ENCODE measurements around the gene DOCK4.

DOCK4 gene

GRCh38 chr7:111860248-111860647, 346.0 kb downstream of the DOCK4 start:
- DNase-seq (ENCODE audit: low read depth in 2 of 2), result no peak

- no peak for DNase-seq (ENCODE audit: low read depth in 2 of 2)
These were observed 347.9 kb downstream of the DOCK4 start for GRCh38 chr7:111858331-111858730.

- no peak for DNase-seq (ENCODE audit: low read depth in 2 of 2)
These were observed 350.4 kb downstream of the DOCK4 start for GRCh38 chr7:111855842-111856227.

GRCh38 chr7:111855161-111855841, 350.9 kb downstream of the DOCK4 start:
- no peak for DNase-seq (ENCODE audit: low read depth in 2 of 2)

- DNase-seq (ENCODE audit: low read depth in 2 of 2), result no peak
These were observed 352.8 kb downstream of the DOCK4 start for GRCh38 chr7:111853201-111853990.

GRCh38 chr7:111852081-111852480, 354.1 kb downstream of the DOCK4 start:
- no peak for DNase-seq (ENCODE audit: low read depth in 2 of 2)

DNA sequence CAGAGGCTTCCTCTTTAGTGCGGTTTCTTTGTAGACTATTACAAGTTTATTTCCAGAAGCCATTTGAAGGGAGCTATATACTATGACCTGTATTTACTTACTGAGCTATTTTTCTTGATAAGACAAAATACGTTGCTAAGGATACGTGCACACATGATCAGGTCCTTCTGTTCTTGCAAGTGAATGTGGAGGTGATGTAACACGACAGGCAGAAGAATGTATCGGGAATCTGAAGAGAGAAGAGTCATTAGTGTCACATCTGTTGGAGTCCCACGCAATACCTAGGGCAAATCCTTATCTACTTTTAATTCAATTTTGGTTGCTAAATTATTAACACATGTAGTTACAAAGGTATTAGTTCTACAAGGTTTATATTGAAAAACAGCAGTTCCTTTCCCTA, 359.3 kb downstream of the DOCK4 start:
- no peak for DNase-seq (ENCODE audit: low read depth in 2 of 2)

DNA sequence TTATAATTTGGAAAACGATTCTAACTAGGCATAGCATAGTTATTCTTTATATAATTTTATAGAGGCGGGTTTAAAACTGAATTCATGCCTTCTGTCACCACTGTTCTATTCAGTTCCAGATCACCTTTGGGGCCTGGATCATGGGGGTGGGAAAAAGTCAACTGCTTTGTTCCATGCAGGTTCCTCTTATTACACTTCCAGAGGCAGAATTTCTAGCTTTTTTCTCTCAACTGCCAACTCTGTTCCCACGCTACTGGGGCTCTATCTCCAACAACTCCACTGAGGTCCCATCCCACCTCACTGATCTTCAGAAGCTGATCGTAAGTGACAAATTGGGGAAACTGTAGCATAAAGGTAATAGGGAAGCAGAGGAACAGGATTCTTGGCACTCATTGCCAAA, 360.3 kb downstream of the DOCK4 start:
- no peak for DNase-seq (ENCODE audit: low read depth in 2 of 2)

GRCh38 chr7:111844904-111845671, 361.1 kb downstream of the DOCK4 start:
- DNase-seq (ENCODE audit: low read depth in 2 of 2), result no peak

GRCh38 chr7:111842491-111842890, 363.7 kb downstream of the DOCK4 start:
- no peak for DNase-seq (ENCODE audit: low read depth in 2 of 2)

- DNase-seq (ENCODE audit: low read depth in 2 of 2), result no peak
These were observed 364.5 kb downstream of the DOCK4 start for GRCh38 chr7:111841596-111842205.

GRCh38 chr7:111840528-111840927, 365.7 kb downstream of the DOCK4 start:
- DNase-seq (ENCODE audit: low read depth in 2 of 2), result no peak

DNA sequence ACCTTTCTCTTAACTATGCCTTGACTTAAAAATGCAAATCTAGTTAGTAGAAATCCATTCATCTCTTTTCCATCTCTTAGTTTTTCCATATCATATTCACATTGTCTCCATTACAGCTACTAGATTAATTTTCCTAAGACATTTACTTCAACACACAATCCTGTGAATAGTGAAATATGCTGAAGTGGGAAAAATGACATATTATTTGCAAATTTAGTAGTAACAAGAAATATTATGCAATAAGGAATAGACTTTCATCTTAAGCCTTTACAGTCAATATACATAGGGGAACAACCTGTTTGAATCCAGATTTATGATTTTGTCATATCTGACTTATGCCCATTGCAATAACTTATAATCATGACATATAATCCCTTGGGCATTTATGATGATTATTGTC, 366.9 kb downstream of the DOCK4 start:
- DNase-seq (ENCODE audit: low read depth in 2 of 2), result no peak

DNA sequence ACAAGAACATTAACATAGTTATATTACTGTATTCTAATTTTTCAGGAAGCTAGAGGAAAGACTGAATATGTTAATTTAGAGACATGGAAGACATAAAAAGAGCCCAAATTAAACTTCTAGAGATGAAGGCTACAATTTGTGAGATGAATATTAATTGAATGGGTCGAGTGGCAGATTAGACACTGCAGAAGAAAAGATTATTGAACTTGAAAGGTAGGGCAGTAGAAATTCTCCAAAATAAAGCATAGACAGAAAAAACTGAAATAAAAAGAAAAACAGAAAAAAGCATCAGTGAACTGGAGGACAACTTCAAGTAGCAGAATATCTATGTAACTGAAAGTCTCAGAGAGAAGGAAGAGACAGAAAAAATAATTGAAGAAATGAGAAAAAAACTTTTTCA, 369.6 kb downstream of the DOCK4 start:
- DNase-seq (ENCODE audit: low read depth in 2 of 2), result no peak

GRCh38 chr7:111835066-111835465, 371.1 kb downstream of the DOCK4 start:
- DNase-seq (ENCODE audit: low read depth in 2 of 2), result no peak

DNA sequence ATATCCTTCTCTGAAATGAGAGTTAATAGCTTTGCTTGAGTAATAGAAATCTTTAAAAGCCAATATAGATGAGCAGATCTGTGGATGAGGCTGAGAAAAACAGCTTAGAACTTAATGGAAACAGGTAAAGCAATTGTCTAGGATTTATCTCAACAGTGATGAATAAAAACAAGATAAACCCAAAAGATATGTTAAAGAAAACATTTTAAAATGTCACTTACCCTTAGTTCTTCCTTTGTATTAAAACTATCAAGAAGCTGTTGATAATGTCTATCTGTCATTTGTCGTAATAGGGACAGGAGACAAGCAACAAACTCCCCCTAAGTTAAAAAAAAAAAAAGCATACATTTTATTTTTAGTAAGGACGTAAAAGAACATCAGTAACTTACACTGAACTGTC, 371.8 kb downstream of the DOCK4 start:
- DNase-seq (ENCODE audit: low read depth in 2 of 2), result no peak

GRCh38 chr7:111833466-111833865, 372.7 kb downstream of the DOCK4 start:
- no peak for DNase-seq (ENCODE audit: low read depth in 2 of 2)

DNA sequence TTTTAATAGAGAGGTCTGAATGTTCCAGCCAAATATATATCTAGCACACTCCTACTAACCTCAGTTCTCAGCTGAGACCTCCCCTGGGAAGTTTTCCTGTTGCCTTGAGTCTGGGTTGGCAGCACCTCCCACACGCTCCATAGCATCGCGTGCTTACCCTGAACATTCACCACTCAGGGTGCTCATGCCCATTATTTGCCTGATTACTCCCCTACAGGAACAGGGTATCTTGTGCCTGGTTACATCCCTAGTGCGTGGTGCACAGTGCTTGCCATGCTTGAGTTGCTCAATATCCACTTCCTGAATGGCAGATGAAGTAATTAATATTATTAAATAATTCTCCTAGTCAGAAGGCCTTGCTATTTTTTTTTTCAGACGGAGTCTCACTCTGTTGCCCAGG, 374.0 kb downstream of the DOCK4 start:
- no peak for DNase-seq (ENCODE audit: low read depth in 2 of 2)

- no peak for DNase-seq (ENCODE audit: low read depth in 2 of 2)
These were observed 377.0 kb downstream of the DOCK4 start for GRCh38 chr7:111829221-111829620.

DNA sequence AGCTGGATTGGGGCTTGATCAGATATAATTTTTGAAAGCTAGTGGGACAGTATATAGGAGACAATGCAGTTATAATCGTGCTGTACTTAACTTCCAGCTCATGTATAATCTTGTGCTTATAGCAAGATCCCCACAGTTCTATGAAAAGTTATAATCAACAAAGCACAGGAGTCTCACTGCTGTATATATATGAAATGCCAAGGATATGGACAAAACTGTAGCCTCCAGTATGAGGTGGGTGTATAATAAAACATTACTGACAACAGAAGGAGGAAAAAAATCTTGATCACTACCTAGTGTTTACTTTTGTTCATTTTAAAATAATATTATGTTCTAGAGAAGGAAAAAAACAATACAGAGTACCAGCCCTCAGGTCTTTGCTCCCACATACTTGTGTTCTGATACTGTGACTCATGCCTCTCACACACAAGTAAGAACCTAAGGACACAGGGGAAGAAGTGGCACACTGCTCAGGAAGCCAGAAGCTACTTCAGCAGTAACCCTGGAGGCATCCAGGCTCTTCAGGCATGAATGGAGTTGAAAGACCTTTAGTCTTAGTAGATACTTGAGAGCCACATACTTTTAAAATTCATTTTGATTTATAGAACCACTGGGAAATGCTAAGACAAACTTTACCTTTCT, 378.2 kb downstream of the DOCK4 start:
- no peak for DNase-seq (ENCODE audit: low read depth in 2 of 2)

- no peak for DNase-seq (ENCODE audit: low read depth in 2 of 2)
These were observed 381.2 kb downstream of the DOCK4 start for GRCh38 chr7:111825046-111825445.

DNA sequence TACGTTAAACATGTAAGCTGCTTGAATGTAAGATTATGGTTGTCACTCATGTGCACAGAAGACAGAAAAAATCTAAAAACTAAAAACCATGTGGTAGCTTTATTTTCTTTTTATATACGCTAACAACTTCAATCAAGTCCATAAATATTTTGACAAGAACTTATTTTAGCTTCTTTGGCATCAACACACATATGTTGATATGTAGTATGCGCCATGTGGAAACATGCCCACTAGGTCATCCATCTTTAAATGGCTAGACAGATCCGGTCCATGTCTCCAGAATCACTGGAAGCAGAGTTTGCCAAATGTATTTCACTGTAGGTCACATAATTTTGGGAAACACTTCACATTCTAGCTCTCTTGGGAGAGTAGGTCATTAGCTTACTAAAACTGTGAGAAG, 382.4 kb downstream of the DOCK4 start:
- no peak for DNase-seq (ENCODE audit: low read depth in 2 of 2)
